PC-9 (cell line): ENCODE measurements around the gene RAPGEF1. TPM values are rescaled to one million over a fixed set of nuclear protein-coding genes. Genes with fewer than 3 reads are reported as not detected.

Experiments used
- BruUV-seq: library from RNA; stranded (reverse); fragments of 400-500 nt; replicated peaks from 2 replicates; lab custom pipeline; 2021; lab: Mats Ljungman, UMichigan
- CTCF ChIA-PET: fragments of 300-600 bp; sonication (Branson Sonifier 250); formaldehyde crosslinking; loops from one replicate; lab custom pipeline; 2022; ENCODE audit warnings: antibody characterized with exemption; lab: Charles Lee
- POLR2A ChIA-PET: fragments of 300-600 bp; sonication (Branson Sonifier 250); formaldehyde crosslinking; loops from one replicate; lab custom pipeline; 2022; ENCODE audit warnings: antibody characterized with exemption; ENCODE audit not compliant: unreplicated experiment; lab: Charles Lee
- DNase-seq, 2 experiments: peaks; one replicate each; pipeline versions ENCODE4 v3.0.0 to v3.0.0-alpha.2; 2015 to 2022; ENCODE audit warnings: mixed read lengths in 1 of 2
- H2AFZ ChIP-seq: fragments of 200-600 bp; sonication (generic); 2 replicates; pipeline ENCODE4 v1.8.1; 2017; ENCODE audit warnings: antibody characterized with exemption
- H3F3A ChIP-seq: fragments of 200-600 bp; sonication (generic); 2 replicates; pipeline ENCODE4 v1.8.1; 2017; ENCODE audit warnings: antibody characterized with exemption, mild to moderate bottlenecking, low read depth; ENCODE audit not compliant: insufficient read depth
- H3K27ac ChIP-seq: fragments of 200-600 bp; sonication (generic); 2 replicates; pipeline ENCODE4 v1.6.1; 2016; ENCODE audit warnings: mixed run types
- H3K27me3 ChIP-seq: fragments of 200-600 bp; sonication (generic); 2 replicates; pipeline ENCODE4 v1.6.1; 2016; ENCODE audit warnings: low read depth, mixed run types; ENCODE audit not compliant: insufficient read depth
- H3K36me3 ChIP-seq: fragments of 200-600 bp; sonication (generic); 2 replicates; pipeline ENCODE4 v1.6.1; 2016; ENCODE audit warnings: low read depth, mixed run types
- H3K4me1 ChIP-seq: fragments of 200-600 bp; sonication (generic); replicated peaks from 2 replicates; pipeline ENCODE4 v1.6.1; 2016; ENCODE audit warnings: mixed run types; ENCODE audit not compliant: insufficient read depth
- H3K4me2 ChIP-seq: fragments of 200-600 bp; sonication (generic); 2 replicates; pipeline ENCODE4 v1.6.1; 2017; ENCODE audit warnings: mixed run types
- H3K4me3 ChIP-seq: fragments of 200-600 bp; sonication (generic); 2 replicates; pipeline ENCODE4 v1.6.1; 2016; ENCODE audit warnings: mixed run types
- H3K79me2 ChIP-seq: fragments of 200-600 bp; sonication (generic); 2 replicates; pipeline ENCODE4 v1.6.1; 2017; ENCODE audit warnings: low read depth, mixed run types
- H3K9me2 ChIP-seq: fragments of 200-600 bp; sonication (generic); 2 replicates; pipeline ENCODE4 v1.8.1; 2017; ENCODE audit warnings: mild to moderate bottlenecking; ENCODE audit not compliant: insufficient read depth
- H3K9me3 ChIP-seq: fragments of 200-600 bp; sonication (generic); 2 replicates; pipeline ENCODE4 v1.8.1; 2016; ENCODE audit warnings: low read depth; ENCODE audit not compliant: insufficient read depth
- H4K20me1 ChIP-seq: fragments of 200-600 bp; sonication (generic); 2 replicates; pipeline ENCODE4 v1.8.1; 2017; ENCODE audit not compliant: insufficient read depth
- CTCF ChIP-seq: fragments of 200-600 bp; sonication (generic); conservative IDR thresholded peaks from 2 replicates; pipeline ENCODE4 v1.6.1; 2017; ENCODE audit warnings: mixed run types, antibody characterized with exemption, mild to moderate bottlenecking, moderate library complexity
- EZH2 ChIP-seq: fragments of 200-600 bp; sonication (generic); IDR thresholded peaks from 2 replicates; pipeline ENCODE4 v1.8.0; 2017; ENCODE audit warnings: antibody characterized with exemption, low read depth
- intact Hi-C: fragments of 100-400 bp; cut with micrococcal nuclease; formaldehyde crosslinking; loops from one replicate; pipeline ENCODE4 v1.10.0; 2022; ENCODE audit not compliant: unreplicated experiment
- total RNA-seq: library from RNA; stranded (reverse); gene quantifications from 2 replicates; pipeline ENCODE4 v1.2.3, GENCODE V29; 2021

Gene RAPGEF1
- total RNA-seq, 1 experiment from 2014 or later: 66.5 TPM

GRCh38 chr9:131679261-131680020 lies 60.4 kb downstream of the RAPGEF1 start:
- Histone ChIP-seq H3K4me1 (peaks cover 54% of the 10 kb centered on the region), H4K20me1 (no peaks in the 10 kb centered on the region), H3K9me2 (no peaks in the 10 kb centered on the region), H3F3A (peaks cover 37% of the 10 kb centered on the region), H3K9me3 (no peaks in the 10 kb centered on the region), H3K4me3 (no peak overlapping the region), H3K27ac (peak overlapping the region; percentile 81), H3K27me3 (no peaks in the 10 kb centered on the region), H3K79me2 (peaks cover 20% of the 10 kb centered on the region), H3K36me3 (no peaks in the 10 kb centered on the region), H3K4me2 (peak overlapping the region; percentile 76), H2AFZ (no peak overlapping the region)
- intact Hi-C loops: loop anchor here (2.0 kb wide), 1 partner anchor 45 kb away; no protein-coding TSS in a partner anchor
- no peak for TF ChIP-seq EZH2
- TF ChIP-seq CTCF: no peak
- DNase-seq: no peak
- BruUV-seq: no TSS peak
- POLR2A ChIA-PET: interaction anchor here (0.5 to 0.9 kb wide), 4 partner anchors 18 to 56 kb away, joined by 3 to 19 read pairs (median 8); no protein-coding TSS in a partner anchor
- CTCF ChIA-PET: no interaction called here

- intact Hi-C loops: loop anchor here (1.0 to 2.0 kb wide), 3 partner anchors 44 to 70 kb away; no protein-coding TSS in a partner anchor
- BruUV-seq: no TSS peak
- Histone ChIP-seq H3K79me2 (peaks cover 22% of the 10 kb centered on the region), H3K4me1 (peaks cover 54% of the 10 kb centered on the region), H3K9me2 (no peaks in the 10 kb centered on the region), H3F3A (peaks cover 37% of the 10 kb centered on the region), H3K27ac (peak overlapping the region; percentile 81), H3K4me3 (peak overlapping the region; percentile 23; the same call in 1 of the 2 replicates), H3K9me3 (no peaks in the 10 kb centered on the region), H3K27me3 (no peaks in the 10 kb centered on the region), H4K20me1 (no peaks in the 10 kb centered on the region), H3K36me3 (no peaks in the 10 kb centered on the region), H3K4me2 (peak overlapping the region; percentile 76), H2AFZ (no peak overlapping the region)
- ChIA-PET POLR2A (interaction anchor here (0.6 to 0.9 kb wide), 7 partner anchors 9 to 305 kb away, joined by 3 to 19 read pairs (median 4); no protein-coding TSS in a partner anchor), CTCF (no interaction called here)
- peak; percentile 79 to 93 for DNase-seq
- TF ChIP-seq CTCF: no peak
- TF ChIP-seq EZH2: no peak
Observed at GRCh38 chr9:131678499-131679111, 61.3 kb downstream of the RAPGEF1 start.

- DNase-seq: peak in 1 of 2 experiments; percentile 82
- H3K79me2 ChIP-seq: peaks cover 24% of the 10 kb centered on the region
Observed at GRCh38 chr9:131677444-131678180, 62.3 kb downstream of the RAPGEF1 start.

More at GRCh38 chr9:131677444-131678180, 62.3 kb downstream of the RAPGEF1 start:
- Histone ChIP-seq H3K36me3 (no peaks in the 10 kb centered on the region), H3K4me2 (peak overlapping the region; percentile 76), H4K20me1 (no peaks in the 10 kb centered on the region), H2AFZ (no peak overlapping the region), H3K9me3 (no peaks in the 10 kb centered on the region), H3K4me3 (peak overlapping the region; percentile 23; the same call in 1 of the 2 replicates), H3K4me1 (peaks cover 54% of the 10 kb centered on the region), H3K27me3 (no peaks in the 10 kb centered on the region), H3F3A (peaks cover 37% of the 10 kb centered on the region), H3K9me2 (no peaks in the 10 kb centered on the region), H3K27ac (peak overlapping the region; percentile 81)
- CTCF ChIA-PET: interaction anchor here (0.6 to 1.5 kb wide), 2 partner anchors 43 to 1220 kb away, joined by 9 to 12 read pairs; no protein-coding TSS in a partner anchor
- BruUV-seq: no TSS peak
- POLR2A ChIA-PET: interaction anchor here (0.5 to 0.9 kb wide), 7 partner anchors 8 to 304 kb away, joined by 3 to 6 read pairs (median 4); no protein-coding TSS in a partner anchor
- intact Hi-C loops: loop anchor here (1.0 to 2.0 kb wide), 4 partner anchors 19 to 69 kb away; no protein-coding TSS in a partner anchor
- TF ChIP-seq CTCF: no peak
- no peak for TF ChIP-seq EZH2
